ENCODE data around the gene ZFR.
A peak's percentile ranks its signal among the peaks of the same experiment; 100 is the strongest.
"Not testable (repeated sequence)": the region's sequence is repeated elsewhere in the genome, so short reads cannot be mapped to it uniquely, and the experiment has no call there.

Gene ZFR

GRCh38 chr5:32320576-32320975 is 124.0 kb downstream of the ZFR start:
- DNase-seq (ENCODE audit: low read depth in 2 of 2): no peak

GRCh38 chr5:32319926-32320543 is 124.5 kb downstream of the ZFR start:
- no peak for DNase-seq (ENCODE audit: low read depth in 2 of 2)

- DNase-seq (ENCODE audit: low read depth in 2 of 2): no peak
Observed at GRCh38 chr5:32319392-32319791, 125.1 kb downstream of the ZFR start.

GRCh38 chr5:32317041-32317440 is 127.5 kb downstream of the ZFR start:
- DNase-seq (ENCODE audit: low read depth in 2 of 2): no peak

- DNase-seq (ENCODE audit: low read depth in 2 of 2): no peak
Observed at GRCh38 chr5:32315221-32316014, 129.1 kb downstream of the ZFR start.

- no peak for DNase-seq (ENCODE audit: low read depth in 2 of 2)
Observed at GRCh38 chr5:32314658-32315057, 129.9 kb downstream of the ZFR start.

- not testable (repeated sequence) for DNase-seq (ENCODE audit: low read depth in 2 of 2)
Observed at GRCh38 chr5:32314152-32314488, 130.4 kb downstream of the ZFR start.

GRCh38 chr5:32312595-32313332 is 131.8 kb downstream of the ZFR start, which contains the start of gene MTMR12:
Gene MTMR12, minus strand, starts transcription at chr5:32312939. Its CDS starts 101 bp downstream, at chr5:32312838.
- DNase-seq (ENCODE audit: low read depth in 2 of 2): peak; percentile 100

GRCh38 chr5:32312197-32312594 is 132.3 kb downstream of the ZFR start:
- DNase-seq (ENCODE audit: low read depth in 2 of 2): peak; percentile 31 to 40

GRCh38 chr5:32311404-32312196 is 132.9 kb downstream of the ZFR start:
- no peak for DNase-seq (ENCODE audit: low read depth in 2 of 2)

GRCh38 chr5:32309761-32310160 is 134.8 kb downstream of the ZFR start:
- no peak for DNase-seq (ENCODE audit: low read depth in 2 of 2)

GRCh38 chr5:32308946-32309345 is 135.6 kb downstream of the ZFR start:
- no peak for DNase-seq (ENCODE audit: low read depth in 2 of 2)

GRCh38 chr5:32307769-32308194 is 136.8 kb downstream of the ZFR start:
- DNase-seq (ENCODE audit: low read depth in 2 of 2): no peak

GRCh38 chr5:32304622-32305021 is 139.9 kb downstream of the ZFR start:
- DNase-seq (ENCODE audit: low read depth in 2 of 2): no peak

Data from stimulated activated CD4-positive, alpha-beta T cell treated with anti-CD3 and anti-CD28 coated beads, Interleukin-4, amount 100 ng/mL, for 48 hours (primary cell).